HG02943 (cell line): ENCODE results near the gene DISP2.

Experiments
- ATAC-seq: cut with Tn5 transposase; IDR thresholded peaks from one replicate; pipeline ENCODE4 v1.9.1; 2021; ENCODE audit warnings: mild to moderate bottlenecking, low read depth, moderate library complexity; ENCODE audit not compliant: unreplicated experiment

DISP2 gene

GRCh38 chr15:40325188-40325587 is 32.8 kb upstream of the DISP2 start:
- ATAC-seq, result no peak

DNA sequence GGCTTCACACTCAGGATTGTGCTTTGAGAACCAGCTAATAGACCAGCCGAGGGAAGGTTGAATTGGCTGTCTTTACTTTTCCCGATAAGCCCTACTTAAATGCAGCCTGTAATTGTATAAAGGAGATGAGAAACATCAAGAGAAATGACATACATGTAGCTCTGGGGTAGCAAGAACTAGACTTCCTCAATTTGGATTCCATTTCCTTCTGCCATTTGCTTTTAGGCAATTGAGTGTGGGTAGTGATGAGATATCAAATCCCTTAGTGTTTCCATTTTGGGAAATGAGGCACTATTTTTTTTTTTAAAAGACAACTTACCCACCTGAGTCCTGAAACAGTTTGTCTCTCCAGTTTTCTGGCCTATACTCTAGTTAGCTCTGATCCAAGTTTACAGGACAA is 32.3 kb upstream of the DISP2 start:
- ATAC-seq, result no peak

DNA sequence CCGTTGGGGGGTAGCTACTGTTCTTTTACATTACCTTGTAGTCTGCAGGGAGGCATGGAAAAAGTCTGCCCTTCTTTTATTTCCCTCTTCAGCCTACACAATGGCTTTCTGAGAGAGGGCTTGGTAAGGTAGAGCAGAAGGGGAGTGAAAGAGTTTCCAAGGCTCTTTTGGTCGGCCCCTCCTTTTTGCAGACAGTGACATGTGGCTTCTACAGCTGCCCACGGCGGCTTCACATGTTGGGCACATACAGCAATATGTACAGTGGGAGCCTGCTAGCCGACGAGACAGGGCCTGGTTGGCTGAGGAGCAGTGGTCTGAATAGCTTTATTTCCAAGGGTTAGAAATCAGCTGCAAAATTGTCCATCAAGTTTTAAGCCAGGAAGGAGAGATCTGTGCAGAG is 30.6 kb upstream of the DISP2 start:
- no peak for ATAC-seq

- no peak for ATAC-seq
Observed at GRCh38 chr15:40328176-40328575, 29.8 kb upstream of the DISP2 start.

DNA sequence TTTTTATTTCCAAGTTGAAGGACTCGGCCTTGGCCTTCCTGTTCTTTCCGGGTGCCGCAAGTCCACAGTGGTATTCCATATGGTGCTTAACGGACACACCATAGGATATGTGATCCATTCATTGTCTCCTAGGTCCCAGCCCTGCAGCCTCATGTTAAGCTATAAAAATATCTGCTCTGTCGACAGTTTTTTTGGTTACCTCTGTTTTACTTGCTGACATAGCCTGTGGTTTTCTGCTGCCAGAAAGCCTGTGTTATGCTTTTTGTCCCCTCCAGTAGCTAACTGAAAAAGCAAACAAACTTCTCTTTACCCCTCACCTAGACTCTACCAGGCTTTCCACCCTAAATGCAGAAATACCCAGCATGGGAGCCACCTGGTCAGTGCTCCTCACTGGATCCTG is 29.3 kb upstream of the DISP2 start:
- ATAC-seq, result no peak

GRCh38 chr15:40329804-40330203 is 28.2 kb upstream of the DISP2 start:
- no peak for ATAC-seq

DNA sequence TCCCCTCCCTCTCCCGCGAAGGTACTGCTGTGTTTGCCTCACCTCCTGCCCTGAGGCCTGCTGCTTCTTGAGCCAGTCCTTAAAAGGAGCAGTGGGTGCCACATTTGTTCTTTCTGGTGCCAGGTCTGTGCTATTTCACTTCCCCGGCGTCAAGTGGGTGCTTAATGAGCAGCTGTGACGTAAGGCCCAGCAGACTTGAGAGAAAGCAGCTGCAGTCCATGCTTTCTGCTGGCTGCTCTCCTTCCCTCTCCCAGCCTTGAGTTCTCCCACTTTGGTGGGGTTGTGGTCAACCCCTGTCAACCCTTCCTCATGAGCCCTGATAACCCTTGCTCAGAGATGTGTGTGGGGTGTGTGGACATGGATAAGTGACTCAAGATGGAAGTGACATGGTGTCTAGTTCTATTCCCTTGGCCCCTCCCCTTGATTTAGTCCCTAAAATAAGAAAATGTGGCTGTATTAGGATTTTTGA is 27.6 kb upstream of the DISP2 start:
- no peak for ATAC-seq

- ATAC-seq, result no peak
Observed at GRCh38 chr15:40331026-40331425, 27.0 kb upstream of the DISP2 start.

GRCh38 chr15:40331637-40332036 is 26.4 kb upstream of the DISP2 start:
- ATAC-seq, result no peak

- no peak for ATAC-seq
Observed at GRCh38 chr15:40332113-40332781, 25.8 kb upstream of the DISP2 start.

- ATAC-seq, result no peak
Observed at GRCh38 chr15:40333922-40334492, 24.0 kb upstream of the DISP2 start.

GRCh38 chr15:40334541-40334940 is 23.5 kb upstream of the DISP2 start:
- no peak for ATAC-seq

DNA sequence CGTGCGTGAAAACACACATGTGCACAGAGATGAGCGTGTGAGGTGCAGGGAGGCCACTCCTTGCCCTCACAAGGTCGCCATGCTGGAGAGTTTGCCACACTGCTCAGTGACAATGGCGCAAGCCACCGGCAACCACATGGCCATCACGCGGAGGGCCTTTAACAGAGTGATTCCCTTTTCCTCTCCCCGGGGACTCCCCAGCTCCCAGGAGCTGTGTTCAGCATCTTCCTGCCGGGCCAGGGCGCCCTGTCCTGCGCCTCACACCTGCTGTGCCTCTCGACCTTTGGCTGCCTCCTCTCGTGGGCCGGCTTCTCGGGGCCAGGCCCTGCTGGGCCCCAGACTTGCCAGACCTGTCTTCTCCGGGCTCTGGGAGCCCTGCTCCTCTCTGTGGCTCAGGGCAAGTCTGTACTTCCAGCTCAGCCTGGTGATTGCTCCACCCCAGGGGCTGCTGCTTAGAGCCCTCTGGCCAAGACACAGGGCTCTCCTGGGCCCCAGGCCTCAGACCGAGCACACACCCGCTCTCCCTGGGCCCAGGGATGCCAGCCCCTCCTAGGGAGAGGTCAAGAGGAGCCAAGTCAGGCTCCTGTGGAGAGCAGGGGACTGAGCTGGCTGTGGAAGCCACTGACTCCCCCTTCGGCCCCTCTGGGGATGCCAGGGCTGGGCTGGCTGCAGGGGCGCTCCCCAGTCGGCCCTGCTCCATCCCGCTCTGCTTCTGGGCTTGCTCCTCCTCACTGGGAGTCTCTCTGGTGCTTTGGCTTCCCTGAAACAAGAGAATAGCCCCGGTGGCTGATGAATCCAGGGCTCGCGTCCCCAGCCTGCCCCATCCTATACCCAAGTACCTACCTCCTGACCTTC is 22.9 kb upstream of the DISP2 start:
- no peak for ATAC-seq

DNA sequence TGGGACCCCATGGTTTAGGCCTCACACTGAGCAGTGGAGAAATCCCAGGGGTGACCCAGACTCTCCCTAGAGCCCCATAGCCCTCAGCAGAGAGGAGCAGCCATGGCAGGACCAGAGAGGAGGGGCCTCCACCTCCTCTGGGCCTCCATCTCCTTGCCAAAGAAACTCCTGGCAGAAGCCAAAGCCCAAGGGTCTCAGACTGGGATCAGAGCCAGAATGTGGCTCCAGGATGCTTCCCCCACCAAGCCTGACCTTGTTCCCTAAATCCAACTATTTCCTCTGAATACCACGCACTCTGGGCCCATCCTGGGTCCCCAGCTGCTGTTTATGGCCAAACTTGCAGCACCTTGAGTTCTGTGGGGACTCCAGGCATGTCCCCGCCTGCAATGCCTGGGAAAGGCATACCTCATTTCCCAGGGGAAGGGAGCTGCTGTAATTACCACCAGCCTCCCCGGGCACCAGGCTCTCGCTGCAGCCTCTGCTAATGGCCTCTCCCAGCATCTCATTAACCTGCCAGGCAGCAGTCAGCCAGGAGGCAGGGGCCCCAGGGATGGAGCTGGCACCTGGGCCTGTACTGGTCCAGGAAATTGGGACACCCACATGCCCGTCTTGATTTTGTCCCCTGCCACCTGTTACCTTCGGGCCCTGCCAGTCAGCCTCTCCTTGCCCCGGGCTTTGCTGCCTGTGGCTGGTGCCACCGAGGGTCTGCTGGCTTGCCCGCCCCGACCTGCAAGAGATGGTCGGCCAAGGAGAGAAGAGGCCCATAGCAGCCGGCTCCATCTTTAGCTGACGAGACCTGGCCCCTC is 21.9 kb upstream of the DISP2 start:
- ATAC-seq, result no peak

DNA sequence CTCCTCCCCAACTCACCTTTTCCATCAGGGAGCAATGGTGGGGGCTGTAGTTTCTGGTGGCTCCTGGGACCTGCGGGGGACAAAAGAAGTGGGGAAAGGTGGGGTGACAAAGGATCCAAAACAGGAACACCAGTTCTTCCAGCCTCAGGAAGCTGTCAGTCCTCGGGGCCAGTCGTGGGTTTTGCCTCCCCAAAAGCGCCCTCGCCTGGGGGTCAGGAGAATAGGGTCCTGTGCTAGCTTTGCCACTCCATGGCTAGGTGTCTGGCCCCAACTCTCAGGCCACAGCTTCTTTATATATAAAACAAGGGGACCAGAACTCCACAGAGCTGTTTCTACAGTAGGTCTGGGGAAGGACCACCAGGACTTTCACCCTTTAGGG is 21.3 kb upstream of the DISP2 start:
- no peak for ATAC-seq

DNA sequence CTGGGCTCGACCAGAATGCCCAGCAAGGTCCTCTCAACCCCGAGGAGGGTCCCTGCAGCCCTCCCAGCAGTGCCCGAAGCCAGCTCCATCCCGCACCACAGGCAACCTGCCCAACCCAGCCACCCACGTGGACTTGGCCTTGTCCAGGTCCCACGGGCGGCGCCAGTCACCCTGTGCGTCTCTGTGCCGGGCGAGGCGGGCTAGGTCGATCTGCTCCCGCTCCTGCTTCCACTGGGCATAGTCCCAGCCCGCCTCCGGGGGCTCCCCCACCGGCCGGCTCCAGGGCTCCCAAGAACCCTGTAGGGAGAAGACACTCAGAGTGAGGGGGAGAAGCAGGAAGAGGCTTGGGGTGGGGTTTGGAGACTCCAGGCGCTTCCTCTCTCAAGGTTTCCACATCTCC is 20.4 kb upstream of the DISP2 start:
- no peak for ATAC-seq

- no peak for ATAC-seq
Observed at GRCh38 chr15:40338041-40338657, 19.9 kb upstream of the DISP2 start.

GRCh38 chr15:40338921-40339620 is 18.9 kb upstream of the DISP2 start:
- ATAC-seq, result no peak

GRCh38 chr15:40339621-40339945 is 18.4 kb upstream of the DISP2 start:
- no peak for ATAC-seq
